Smooth muscle cell (in vitro differentiated cells): Measurements from ENCODE around the gene KLK2. TPM values are rescaled to one million over a fixed set of nuclear protein-coding genes. Genes with fewer than 3 reads are reported as not detected.

Source experiments
- DNase-seq: peaks from one replicate; lab custom pipeline; 2025; ENCODE audit not compliant: unreplicated experiment; lab: John Stamatoyannopoulos, UW
- H2AFZ ChIP-seq: fragments of 200-600 bp; sonication (generic); 2 replicates; pipeline ENCODE4 v1.6.0; 2016; ENCODE audit warnings: antibody characterized with exemption, low read depth, mild to moderate bottlenecking
- H3F3A ChIP-seq: fragments of 200-600 bp; sonication (generic); 2 replicates; pipeline ENCODE4 v1.6.0; 2017; ENCODE audit warnings: antibody characterized with exemption, low read depth
- H3K27ac ChIP-seq: fragments of 200-600 bp; sonication (generic); 2 replicates; pipeline ENCODE4 v1.5.1; 2016; ENCODE audit warnings: low read depth, mild to moderate bottlenecking
- H3K27me3 ChIP-seq: fragments of 200-600 bp; sonication (generic); 2 replicates; pipeline ENCODE4 v1.6.1; 2016; ENCODE audit warnings: low read depth, mild to moderate bottlenecking
- H3K36me3 ChIP-seq: fragments of 200-600 bp; sonication (generic); 2 replicates; pipeline ENCODE4 v1.5.1; 2016; ENCODE audit warnings: low read depth
- H3K4me1 ChIP-seq: fragments of 200-600 bp; sonication (generic); 2 replicates; pipeline ENCODE4 v1.5.1; 2016; ENCODE audit warnings: low read depth
- H3K4me2 ChIP-seq: fragments of 200-600 bp; sonication (generic); 2 replicates; pipeline ENCODE4 v1.6.0; 2016; ENCODE audit warnings: mild to moderate bottlenecking
- H3K4me3 ChIP-seq: fragments of 200-600 bp; sonication (generic); 2 replicates; pipeline ENCODE4 v1.5.1; 2016; ENCODE audit warnings: mild to moderate bottlenecking
- H3K79me2 ChIP-seq: fragments of 200-600 bp; sonication (generic); 2 replicates; pipeline ENCODE4 v1.6.0; 2016; ENCODE audit warnings: low read depth, mild to moderate bottlenecking
- H3K9ac ChIP-seq: fragments of 200-600 bp; sonication (generic); 2 replicates; pipeline ENCODE4 v1.6.0; 2016; ENCODE audit warnings: low read depth
- H3K9me3 ChIP-seq: fragments of 200-600 bp; sonication (generic); replicated peaks from 2 replicates; pipeline ENCODE4 v1.5.1; 2016; ENCODE audit warnings: low read depth
- H4K20me1 ChIP-seq: fragments of 200-600 bp; sonication (generic); 2 replicates; pipeline ENCODE4 v1.6.0; 2016; ENCODE audit warnings: low read depth
- WGBS: methylation state at CpG from one replicate; pipeline ENCODE4 v1.1.7; 2016; ENCODE audit warnings: low lambda C conversion rate; 5-methylcytosine and 5-hydroxymethylcytosine counted together
- polyA plus RNA-seq: library from polyadenylated mRNA; unstranded; fragments of >200 nt; fragmentation: Nextera tagmentation; extraction: Ambion mirVana; gene quantifications from 2 replicates; pipeline ENCODE4 v1.2.1, GENCODE V29; 2016
- total RNA-seq: library from RNA; depleted of rRNA; stranded (reverse); fragments of >200 nt; gene quantifications from 2 replicates; pipeline ENCODE4 v1.2.3, GENCODE V29; 2014
- TF ChIP-seq, protein P1 (sequence below): fragments of 200-600 bp; sonication (generic); IDR thresholded peaks from 2 replicates; pipeline ENCODE4 v1.5.1; 2017; ENCODE audit warnings: borderline replicate concordance, mild to moderate bottlenecking, antibody characterized with exemption; ENCODE audit not compliant: insufficient read depth, poor library complexity, severe bottlenecking

Gene KLK2
- total RNA-seq (not detected in 2 replicates), polyA plus RNA-seq (not detected in 2 replicates)

DNA sequence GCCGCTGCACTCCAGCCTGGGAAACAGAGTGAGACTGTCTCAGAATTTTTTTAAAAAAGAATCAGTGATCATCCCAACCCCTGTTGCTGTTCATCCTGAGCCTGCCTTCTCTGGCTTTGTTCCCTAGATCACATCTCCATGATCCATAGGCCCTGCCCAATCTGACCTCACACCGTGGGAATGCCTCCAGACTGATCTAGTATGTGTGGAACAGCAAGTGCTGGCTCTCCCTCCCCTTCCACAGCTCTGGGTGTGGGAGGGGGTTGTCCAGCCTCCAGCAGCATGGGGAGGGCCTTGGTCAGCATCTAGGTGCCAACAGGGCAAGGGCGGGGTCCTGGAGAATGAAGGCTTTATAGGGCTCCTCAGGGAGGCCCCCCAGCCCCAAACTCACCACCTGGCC, at the start of gene KLK2:
TSS of gene KLK2 (plus strand) at position 384 of the 400 bp plus-strand sequence. CDS start 35 bp downstream, outside the sequence.
- H3K79me2 ChIP-seq: no peaks in the 10 kb centered on the region
- no peak within 1 kb of the TSS for H2AFZ ChIP-seq
- no peak within 1 kb of the TSS for H3K27ac ChIP-seq
- no peak within 1 kb of the TSS for H3K4me2 ChIP-seq
- H3K9ac ChIP-seq: no peak within 1 kb of the TSS
- no peak within 1 kb of the TSS for H3K4me3 ChIP-seq
- 84% methylated on average over 3 of the region's 3 CpGs for WGBS
- H4K20me1 ChIP-seq: no peaks in the 10 kb centered on the region
- no peaks in the 10 kb centered on the region for H3K4me1 ChIP-seq
- H3K36me3 ChIP-seq: no peaks in the 10 kb centered on the region
- no peaks in the 10 kb centered on the region for H3K9me3 ChIP-seq
- no peaks in the 10 kb centered on the region for H3F3A ChIP-seq
- DNase-seq: no peak
- H3K27me3 ChIP-seq: peaks cover 28% of the 10 kb centered on the region
- TF ChIP-seq, protein P1, sequence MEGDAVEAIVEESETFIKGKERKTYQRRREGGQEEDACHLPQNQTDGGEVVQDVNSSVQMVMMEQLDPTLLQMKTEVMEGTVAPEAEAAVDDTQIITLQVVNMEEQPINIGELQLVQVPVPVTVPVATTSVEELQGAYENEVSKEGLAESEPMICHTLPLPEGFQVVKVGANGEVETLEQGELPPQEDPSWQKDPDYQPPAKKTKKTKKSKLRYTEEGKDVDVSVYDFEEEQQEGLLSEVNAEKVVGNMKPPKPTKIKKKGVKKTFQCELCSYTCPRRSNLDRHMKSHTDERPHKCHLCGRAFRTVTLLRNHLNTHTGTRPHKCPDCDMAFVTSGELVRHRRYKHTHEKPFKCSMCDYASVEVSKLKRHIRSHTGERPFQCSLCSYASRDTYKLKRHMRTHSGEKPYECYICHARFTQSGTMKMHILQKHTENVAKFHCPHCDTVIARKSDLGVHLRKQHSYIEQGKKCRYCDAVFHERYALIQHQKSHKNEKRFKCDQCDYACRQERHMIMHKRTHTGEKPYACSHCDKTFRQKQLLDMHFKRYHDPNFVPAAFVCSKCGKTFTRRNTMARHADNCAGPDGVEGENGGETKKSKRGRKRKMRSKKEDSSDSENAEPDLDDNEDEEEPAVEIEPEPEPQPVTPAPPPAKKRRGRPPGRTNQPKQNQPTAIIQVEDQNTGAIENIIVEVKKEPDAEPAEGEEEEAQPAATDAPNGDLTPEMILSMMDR: no peak

DNA sequence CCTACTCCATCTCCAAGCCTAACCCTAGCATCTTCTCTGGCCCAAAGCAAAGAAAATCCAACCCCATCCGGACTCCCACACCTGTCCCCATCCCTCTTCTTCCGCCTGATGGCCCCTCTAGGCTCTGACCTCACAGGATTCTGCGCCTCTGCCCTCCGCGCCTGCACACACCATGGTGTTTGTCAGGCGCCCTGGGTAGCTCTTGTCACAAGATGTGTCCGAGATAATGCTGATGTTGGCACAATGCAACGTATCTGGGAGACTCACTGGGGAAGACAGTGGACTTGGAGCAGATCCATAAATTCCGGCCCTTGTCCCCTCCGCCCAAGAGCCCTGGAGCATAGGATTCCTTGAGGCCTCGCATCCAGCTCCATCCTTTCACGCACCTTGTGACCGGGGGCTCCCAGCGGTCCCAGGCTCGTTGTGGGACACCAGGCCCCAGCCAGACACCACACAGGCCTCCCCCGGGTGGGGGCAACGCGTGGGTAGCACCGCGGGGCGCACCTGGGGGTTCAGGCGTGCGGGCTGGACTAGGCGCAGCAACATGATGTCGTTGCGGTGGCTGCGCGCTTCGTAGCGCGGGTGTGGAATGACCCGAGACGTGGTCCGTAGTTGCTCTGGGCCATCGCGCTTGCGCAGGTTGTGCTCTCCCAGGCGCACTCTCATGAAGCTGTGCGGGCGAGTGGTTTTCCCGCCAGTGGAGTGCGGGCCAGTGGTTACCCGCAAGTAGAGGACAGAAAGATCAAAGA, 46.6 kb upstream of the KLK2 start:
- Histone ChIP-seq H3K27ac (no peak overlapping the region), H4K20me1 (no peaks in the 10 kb centered on the region), H3F3A (no peaks in the 10 kb centered on the region), H3K79me2 (no peaks in the 10 kb centered on the region), H3K4me2 (no peak overlapping the region), H3K9me3 (no peaks in the 10 kb centered on the region), H3K4me1 (no peaks in the 10 kb centered on the region), H3K4me3 (no peak overlapping the region), H2AFZ (no peak overlapping the region), H3K27me3 (peaks cover 12% of the 10 kb centered on the region), H3K9ac (no peak overlapping the region), H3K36me3 (no peaks in the 10 kb centered on the region)
- DNase-seq: no peak
- WGBS: 93% methylated on average over 43 of the region's 43 CpGs
- TF ChIP-seq, protein P1: no peak

DNA sequence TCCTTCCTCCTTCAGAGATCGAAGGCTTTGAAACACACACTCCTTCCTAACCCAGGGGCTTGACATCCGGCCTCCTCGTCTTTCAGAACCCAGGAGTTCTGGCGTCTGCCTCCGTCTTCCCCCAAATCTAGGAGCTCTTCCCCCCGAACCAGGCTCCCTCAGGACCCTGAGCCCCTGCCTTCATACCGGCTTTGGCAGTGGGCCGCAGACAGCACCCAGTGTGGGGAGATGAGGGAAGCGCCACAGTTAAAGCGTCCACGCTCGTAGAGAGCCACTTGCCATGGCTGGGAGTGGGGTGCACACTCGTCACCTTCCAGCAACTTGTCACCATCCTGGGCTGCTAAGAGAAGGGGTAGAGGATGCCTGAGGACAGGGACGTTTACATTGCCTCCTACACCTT, 45.8 kb upstream of the KLK2 start:
- Histone ChIP-seq H3K9ac (no peak overlapping the region), H2AFZ (no peak overlapping the region), H3K79me2 (no peaks in the 10 kb centered on the region), H3K9me3 (no peaks in the 10 kb centered on the region), H3K4me2 (no peak overlapping the region), H3K4me1 (no peaks in the 10 kb centered on the region), H3K27me3 (peaks cover 5% of the 10 kb centered on the region), H3F3A (no peaks in the 10 kb centered on the region), H3K36me3 (no peaks in the 10 kb centered on the region), H4K20me1 (no peaks in the 10 kb centered on the region), H3K27ac (no peak overlapping the region), H3K4me3 (no peak overlapping the region)
- 89% methylated on average over 14 of the region's 14 CpGs for WGBS
- no peak for DNase-seq
- TF ChIP-seq, protein P1: no peak

GRCh38 chr19:50829801-50830200, 43.4 kb upstream of the KLK2 start:
- Histone ChIP-seq H3K4me3 (no peak overlapping the region), H3F3A (no peaks in the 10 kb centered on the region), H3K4me1 (no peaks in the 10 kb centered on the region), H2AFZ (no peak overlapping the region), H3K9me3 (no peaks in the 10 kb centered on the region), H3K27me3 (no peaks in the 10 kb centered on the region), H3K27ac (no peak overlapping the region), H4K20me1 (no peaks in the 10 kb centered on the region), H3K36me3 (no peaks in the 10 kb centered on the region), H3K9ac (no peak overlapping the region), H3K79me2 (no peaks in the 10 kb centered on the region), H3K4me2 (no peak overlapping the region)
- no peak for DNase-seq
- WGBS: 76% methylated on average over 5 of the region's 5 CpGs
- TF ChIP-seq, protein P1: no peak
